BLaER1 treated with 17β-estradiol and CSF1 and Interleukin-3, amounts not matched to agents 10 nM and 100 nM (cell line): Measurements from ENCODE around the gene CRYZL1.

ENCODE experiments used
- H3K27ac ChIP-seq, 11 experiments: shearing (Covaris generic); formaldehyde crosslinking; 2 replicates each; pipeline ENCODE4 v1.8.1; 2022
- H3K27me3 ChIP-seq, 11 experiments: shearing (Covaris generic); formaldehyde crosslinking; 2 replicates each; pipeline ENCODE4 v1.8.1; 2022
- H3K36me3 ChIP-seq, 11 experiments: shearing (Covaris generic); formaldehyde crosslinking; 2 replicates each; pipeline ENCODE4 v1.8.1; 2022
- H3K4me1 ChIP-seq, 10 experiments: shearing (Covaris generic); formaldehyde crosslinking; 2 replicates each; pipeline ENCODE4 v1.8.1; 2022
- H3K4me2 ChIP-seq, 11 experiments: shearing (Covaris generic); formaldehyde crosslinking; 2 replicates each; pipeline ENCODE4 v1.8.1; 2022
- H3K4me3 ChIP-seq, 10 experiments: shearing (Covaris generic); formaldehyde crosslinking; 2 replicates each; pipeline ENCODE4 v1.8.1; 2022
- H3K9ac ChIP-seq, 11 experiments: shearing (Covaris generic); formaldehyde crosslinking; 2 replicates each; pipeline ENCODE4 v1.8.1; 2022
- H3K9me3 ChIP-seq, 11 experiments: shearing (Covaris generic); formaldehyde crosslinking; replicated peaks in 1 of 11; 2 replicates each; pipeline ENCODE4 v1.8.1; 2022
- H4K20me1 ChIP-seq, 11 experiments: shearing (Covaris generic); formaldehyde crosslinking; 2 replicates each; pipeline ENCODE4 v1.8.1; 2022
- Cebpa-rat ChIP-seq, 11 experiments: shearing (Covaris generic); IDR thresholded peaks; 2 replicates each; pipeline ENCODE4 v1.8.1; 2022

CRYZL1 gene

GRCh38 chr21:33668180-33668579, 26.6 kb upstream of the CRYZL1 start:
- Histone ChIP-seq H3K27me3 (no peaks in the 10 kb centered on the region), H3K27ac (no peak overlapping the region), H3K36me3 (peaks cover 0 to 39% (median 0%) of the 10 kb centered on the region in 11 experiments; a peak in 6 of 22 replicates), H4K20me1 (peaks cover 0 to 100% (median 9%) of the 10 kb centered on the region in 11 experiments; a peak in 10 of 22 replicates), H3K4me2 (peak overlapping the region in 3 of 11 experiments; percentile 6 to 65 (median 51); a peak in 5 of 22 replicates), H3K4me1 (peaks cover 0 to 57% (median 0%) of the 10 kb centered on the region in 10 experiments; a peak in 7 of 20 replicates), H3K9ac (no peak overlapping the region), H3K9me3 (peaks cover 0 to 7% (median 0%) of the 10 kb centered on the region in 11 experiments; a peak in 1 of 22 replicates), H3K4me3 (no peak overlapping the region)
- TF ChIP-seq Cebpa-rat (IDR thresholded peaks at IDR 0.05): no peak

GRCh38 chr21:33667636-33668035, 26.1 kb upstream of the CRYZL1 start:
- H3K27me3 ChIP-seq: no peaks in the 10 kb centered on the region
- no peak overlapping the region for H3K9ac ChIP-seq
- peaks cover 0 to 51% (median 0%) of the 10 kb centered on the region in 10 experiments; a peak in 7 of 20 replicates for H3K4me1 ChIP-seq
- H3K4me3 ChIP-seq: no peak overlapping the region
- peaks cover 0 to 7% (median 0%) of the 10 kb centered on the region in 11 experiments; a peak in 1 of 22 replicates for H3K9me3 ChIP-seq
- peak overlapping the region in 3 of 11 experiments; percentile 6 to 65 (median 51); a peak in 4 of 22 replicates for H3K4me2 ChIP-seq
- peaks cover 0 to 37% (median 0%) of the 10 kb centered on the region in 11 experiments; a peak in 6 of 22 replicates for H3K36me3 ChIP-seq
- peaks cover 0 to 100% (median 9%) of the 10 kb centered on the region in 11 experiments; a peak in 10 of 22 replicates for H4K20me1 ChIP-seq
- no peak overlapping the region for H3K27ac ChIP-seq
- TF ChIP-seq Cebpa-rat (IDR thresholded peaks at IDR 0.05): no peak

GRCh38 chr21:33666153-33666552, 24.6 kb upstream of the CRYZL1 start:
- Histone ChIP-seq H3K27me3 (no peaks in the 10 kb centered on the region), H3K27ac (no peak overlapping the region), H3K4me2 (no peak overlapping the region), H3K4me3 (no peak overlapping the region), H3K9ac (no peak overlapping the region), H3K4me1 (peaks cover 0 to 46% (median 0%) of the 10 kb centered on the region in 10 experiments; a peak in 7 of 20 replicates), H3K9me3 (peaks cover 5 to 17% (median 10%) of the 10 kb centered on the region in 11 experiments; a peak in 21 of 22 replicates), H3K36me3 (peaks cover 0 to 27% (median 5%) of the 10 kb centered on the region in 11 experiments; a peak in 9 of 22 replicates), H4K20me1 (peaks cover 0 to 100% (median 9%) of the 10 kb centered on the region in 11 experiments; a peak in 10 of 22 replicates)
- no peak for TF ChIP-seq Cebpa-rat (IDR thresholded peaks at IDR 0.05)

- Histone ChIP-seq H3K4me2 (no peak overlapping the region), H3K27me3 (no peaks in the 10 kb centered on the region), H3K4me1 (peaks cover 0 to 45% (median 0%) of the 10 kb centered on the region in 10 experiments; a peak in 8 of 20 replicates), H3K36me3 (peaks cover 0 to 34% (median 5%) of the 10 kb centered on the region in 11 experiments; a peak in 8 of 22 replicates), H3K27ac (no peak overlapping the region), H3K4me3 (no peak overlapping the region), H4K20me1 (peaks cover 0 to 100% (median 9%) of the 10 kb centered on the region in 11 experiments; a peak in 10 of 22 replicates), H3K9me3 (peaks cover 14 to 30% (median 18%) of the 10 kb centered on the region in 11 experiments; a peak in 21 of 22 replicates), H3K9ac (no peak overlapping the region)
- no peak for TF ChIP-seq Cebpa-rat (IDR thresholded peaks at IDR 0.05)
Observed at GRCh38 chr21:33664135-33664534, 22.6 kb upstream of the CRYZL1 start.

- H3K4me3 ChIP-seq: no peak overlapping the region
- peaks cover 0 to 49% (median 0%) of the 10 kb centered on the region in 10 experiments; a peak in 8 of 20 replicates for H3K4me1 ChIP-seq
- no peaks in the 10 kb centered on the region for H3K27me3 ChIP-seq
- H3K27ac ChIP-seq: no peak overlapping the region
- H3K36me3 ChIP-seq: peaks cover 0 to 43% (median 5%) of the 10 kb centered on the region in 11 experiments; a peak in 8 of 22 replicates
- H4K20me1 ChIP-seq: peaks cover 0 to 100% (median 6%) of the 10 kb centered on the region in 11 experiments; a peak in 9 of 22 replicates
- no peak overlapping the region for H3K4me2 ChIP-seq
- TF ChIP-seq Cebpa-rat (IDR thresholded peaks at IDR 0.05): no peak
- peaks cover 14 to 30% (median 18%) of the 10 kb centered on the region in 11 experiments; a peak in 21 of 22 replicates for H3K9me3 ChIP-seq
- H3K9ac ChIP-seq: no peak overlapping the region
Observed at GRCh38 chr21:33663241-33663640, 21.7 kb upstream of the CRYZL1 start.

- peaks cover 0 to 43% (median 5%) of the 10 kb centered on the region in 11 experiments; a peak in 8 of 22 replicates for H3K36me3 ChIP-seq
- peaks cover 3 to 49% (median 6%) of the 10 kb centered on the region in 10 experiments; a peak in 17 of 20 replicates for H3K4me1 ChIP-seq
- TF ChIP-seq Cebpa-rat (IDR thresholded peaks at IDR 0.05): no peak
- no peak overlapping the region for H3K4me3 ChIP-seq
- H4K20me1 ChIP-seq: peaks cover 0 to 100% (median 0%) of the 10 kb centered on the region in 11 experiments; a peak in 6 of 22 replicates
- H3K27ac ChIP-seq: no peak overlapping the region
- no peak overlapping the region for H3K9ac ChIP-seq
- no peaks in the 10 kb centered on the region for H3K27me3 ChIP-seq
- H3K9me3 ChIP-seq: peaks cover 14 to 30% (median 18%) of the 10 kb centered on the region in 11 experiments; a peak in 21 of 22 replicates
- no peak overlapping the region for H3K4me2 ChIP-seq
Observed at GRCh38 chr21:33662046-33662445, 20.5 kb upstream of the CRYZL1 start.

- Histone ChIP-seq H3K9me3 (peaks cover 14 to 30% (median 18%) of the 10 kb centered on the region in 11 experiments; a peak in 21 of 22 replicates), H4K20me1 (peaks cover 0 to 100% (median 0%) of the 10 kb centered on the region in 11 experiments; a peak in 6 of 22 replicates), H3K4me2 (no peak overlapping the region), H3K9ac (no peak overlapping the region), H3K4me3 (no peak overlapping the region), H3K27me3 (no peaks in the 10 kb centered on the region), H3K4me1 (peaks cover 6 to 50% (median 11%) of the 10 kb centered on the region in 10 experiments; a peak in 17 of 20 replicates), H3K27ac (no peak overlapping the region), H3K36me3 (peaks cover 0 to 43% (median 5%) of the 10 kb centered on the region in 11 experiments; a peak in 8 of 22 replicates)
- TF ChIP-seq Cebpa-rat (IDR thresholded peaks at IDR 0.05): no peak
Observed at GRCh38 chr21:33661146-33661545, 19.6 kb upstream of the CRYZL1 start.

GRCh38 chr21:33660406-33660805, 18.9 kb upstream of the CRYZL1 start:
- Histone ChIP-seq H3K4me1 (peaks cover 6 to 52% (median 12%) of the 10 kb centered on the region in 10 experiments; a peak in 17 of 20 replicates), H3K27me3 (no peaks in the 10 kb centered on the region), H3K4me2 (no peak overlapping the region), H3K36me3 (peaks cover 0 to 43% (median 5%) of the 10 kb centered on the region in 11 experiments; a peak in 8 of 22 replicates), H3K4me3 (no peak overlapping the region), H4K20me1 (peaks cover 0 to 100% (median 0%) of the 10 kb centered on the region in 11 experiments; a peak in 6 of 22 replicates), H3K27ac (no peak overlapping the region), H3K9ac (no peak overlapping the region), H3K9me3 (peaks cover 14 to 30% (median 18%) of the 10 kb centered on the region in 11 experiments; a peak in 21 of 22 replicates)
- TF ChIP-seq Cebpa-rat (IDR thresholded peaks at IDR 0.05): no peak

- H4K20me1 ChIP-seq: peaks cover 0 to 100% (median 0%) of the 10 kb centered on the region in 11 experiments; a peak in 6 of 22 replicates
- peak overlapping the region in 2 of 11 experiments; percentile 90 to 91; a peak in 2 of 22 replicates for H3K4me2 ChIP-seq
- no peak overlapping the region for H3K27ac ChIP-seq
- H3K27me3 ChIP-seq: no peaks in the 10 kb centered on the region
- no peak for TF ChIP-seq Cebpa-rat (IDR thresholded peaks at IDR 0.05)
- no peak overlapping the region for H3K4me3 ChIP-seq
- H3K4me1 ChIP-seq: peaks cover 6 to 61% (median 18%) of the 10 kb centered on the region in 10 experiments; a peak in 17 of 20 replicates
- H3K9me3 ChIP-seq: peaks cover 14 to 30% (median 18%) of the 10 kb centered on the region in 11 experiments; a peak in 21 of 22 replicates
- H3K9ac ChIP-seq: no peak overlapping the region
- peaks cover 0 to 43% (median 5%) of the 10 kb centered on the region in 11 experiments; a peak in 8 of 22 replicates for H3K36me3 ChIP-seq
Observed at GRCh38 chr21:33659568-33659949, 18.0 kb upstream of the CRYZL1 start.
